H1 (cell line): ENCODE results near the gene ICAM3. TPM values are rescaled to one million over a fixed set of nuclear protein-coding genes. Genes with fewer than 3 reads are reported as not detected.

Source experiments
- ATF2 ChIP-seq: IDR thresholded peaks from 2 replicates; pipeline ENCODE4 v1.6.1; 2012; ENCODE audit warnings: low read length, inconsistent platforms
- KDM5A ChIP-seq: fragments of 200-600 bp; IDR thresholded peaks from 2 replicates; pipeline ENCODE4 v1.7.1; 2012; ENCODE audit warnings: mild to moderate bottlenecking, low read length, inconsistent platforms, mixed read lengths
- RBBP5 ChIP-seq: IDR thresholded peaks from 2 replicates; pipeline ENCODE4 v1.7.1; 2012; ENCODE audit warnings: low read depth, mild to moderate bottlenecking, inconsistent platforms, low read length, moderate library complexity, borderline replicate concordance
- RFX5 ChIP-seq: IDR thresholded peaks from 2 replicates; pipeline ENCODE4 v1.6.1; 2011; ENCODE audit warnings: low read depth, low read length, improper control_type of control experiment, borderline replicate concordance
- SIN3A ChIP-seq, 2 experiments: IDR thresholded peaks in 1 of 2; conservative IDR thresholded peaks in 1 of 2; 2 replicates each; pipeline ENCODE4 v1.6.1; 2011 to 2012; ENCODE audit warnings: low read length in 2 of 2, improper control_type of control experiment in 1 of 2, low read depth in 1 of 2, mild to moderate bottlenecking in 1 of 2
- polyA plus RNA-seq, 7 experiments: library from polyadenylated mRNA; depleted of rRNA in 3 of 7; stranded (reverse) in 5 of 7; unstranded in 2 of 7; fragments of >200 nt in 5 of 7; fragments of 200-250 nt in 2 of 7; gene quantifications; 1 replicate in 5 of 7; 2 replicates in 1 of 7; 4 replicates in 1 of 7; pipeline versions ENCODE4 v1.2.1 to v1.2.3, GENCODE V29; 2011 to 2013; ENCODE audit warnings: missing spikeins in 2 of 7, mixed read lengths in 2 of 7
- total RNA-seq: library from RNA; stranded (reverse); fragmentation: NEBNext Ultra II Directional; extraction: Animal tissue kit (Norgen Biotek cat#: 25700); gene quantifications from 2 replicates; pipeline ENCODE4 v1.2.1, GENCODE V29; 2021

ICAM3 gene
- total and polyA plus RNA-seq, 2 of the 8 experiments (the other 6 are each of a cell fraction or from before 2014, with no cell fraction given), result 15.4 to 16.5 TPM

DNA sequence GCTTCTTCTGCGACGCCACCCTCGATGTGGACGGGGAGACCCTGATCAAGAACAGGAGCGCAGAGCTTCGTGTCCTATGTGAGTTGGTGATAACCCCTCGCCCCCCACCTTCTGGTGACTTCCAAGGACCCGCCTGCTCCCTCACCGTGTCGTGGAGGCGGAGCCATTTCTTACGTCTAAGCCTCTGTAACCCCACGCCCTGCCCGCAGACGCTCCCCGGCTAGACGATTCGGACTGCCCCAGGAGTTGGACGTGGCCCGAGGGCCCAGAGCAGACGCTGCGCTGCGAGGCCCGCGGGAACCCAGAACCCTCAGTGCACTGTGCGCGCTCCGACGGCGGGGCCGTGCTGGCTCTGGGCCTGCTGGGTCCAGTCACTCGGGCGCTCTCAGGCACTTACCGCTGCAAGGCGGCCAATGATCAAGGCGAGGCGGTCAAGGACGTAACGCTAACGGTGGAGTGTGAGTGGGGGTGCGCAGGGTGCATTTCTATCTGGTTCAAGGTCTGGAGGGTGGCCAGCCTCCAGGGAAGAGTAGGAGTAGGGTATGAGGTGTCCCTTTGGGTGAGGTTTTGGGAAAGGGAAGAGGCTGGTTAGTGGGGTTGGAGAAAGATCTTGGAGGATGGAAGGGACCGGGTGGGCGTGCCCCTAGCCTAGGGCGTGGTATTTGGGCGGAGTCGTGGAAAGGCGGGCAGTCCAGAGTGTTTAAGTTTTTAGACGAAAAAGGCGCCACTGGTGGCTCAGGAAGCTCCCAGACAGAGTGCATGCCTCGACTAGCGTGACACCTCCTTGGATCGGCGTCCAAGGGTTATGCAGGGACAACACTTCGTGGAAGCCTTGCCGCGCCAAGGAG lies 46.4 kb downstream of the ICAM3 start (continued):
- TF ChIP-seq ATF2 (no peak), SIN3A (conservative IDR thresholded peaks at IDR 0.05 in 1 of 2, IDR thresholded peaks at IDR 0.05 in 1 of 2; ENCODE audit: low read depth in 1 of 2, low read length in 2 of 2) (no peak), RFX5 (no peak), RBBP5 (0 out of 2 replicates have a peak, but pooled peaks have one; percentile 21), KDM5A (no peak)
